ENCODE measurements around the gene TPBGL.

TPBGL gene

GRCh38 chr11:75245356-75246005, 4.9 kb downstream of the TPBGL start:
- Mint-ChIP-seq H3K36me3 (no peaks in the 10 kb centered on the region), H3K27me3 (peaks cover 81% of the 10 kb centered on the region), H3K4me1 (peaks cover 9% of the 10 kb centered on the region), H3K9me3 (no peaks in the 10 kb centered on the region), H3K4me3 (no peak overlapping the region), H3K27ac (no peak overlapping the region)
- CTCF ChIA-PET = interaction anchor here (0.6 to 9.6 kb wide), 11 partner anchors 24 to 317 kb away, joined by 3 to 273 read pairs (median 4); no protein-coding TSS in a partner anchor
- no peak for DNase-seq

- Mint-ChIP-seq H3K4me3 (no peak overlapping the region), H3K9me3 (no peaks in the 10 kb centered on the region), H3K27me3 (peaks cover 81% of the 10 kb centered on the region), H3K4me1 (peaks cover 9% of the 10 kb centered on the region), H3K27ac (no peak overlapping the region), H3K36me3 (no peaks in the 10 kb centered on the region)
- DNase-seq = no peak
- CTCF ChIA-PET = interaction anchor here (1.1 to 9.6 kb wide), 5 partner anchors 25 to 318 kb away, joined by 3 to 273 read pairs (median 48); no protein-coding TSS in a partner anchor
Measured at GRCh38 chr11:75246006-75246670, 5.6 kb downstream of the TPBGL start.

DNA sequence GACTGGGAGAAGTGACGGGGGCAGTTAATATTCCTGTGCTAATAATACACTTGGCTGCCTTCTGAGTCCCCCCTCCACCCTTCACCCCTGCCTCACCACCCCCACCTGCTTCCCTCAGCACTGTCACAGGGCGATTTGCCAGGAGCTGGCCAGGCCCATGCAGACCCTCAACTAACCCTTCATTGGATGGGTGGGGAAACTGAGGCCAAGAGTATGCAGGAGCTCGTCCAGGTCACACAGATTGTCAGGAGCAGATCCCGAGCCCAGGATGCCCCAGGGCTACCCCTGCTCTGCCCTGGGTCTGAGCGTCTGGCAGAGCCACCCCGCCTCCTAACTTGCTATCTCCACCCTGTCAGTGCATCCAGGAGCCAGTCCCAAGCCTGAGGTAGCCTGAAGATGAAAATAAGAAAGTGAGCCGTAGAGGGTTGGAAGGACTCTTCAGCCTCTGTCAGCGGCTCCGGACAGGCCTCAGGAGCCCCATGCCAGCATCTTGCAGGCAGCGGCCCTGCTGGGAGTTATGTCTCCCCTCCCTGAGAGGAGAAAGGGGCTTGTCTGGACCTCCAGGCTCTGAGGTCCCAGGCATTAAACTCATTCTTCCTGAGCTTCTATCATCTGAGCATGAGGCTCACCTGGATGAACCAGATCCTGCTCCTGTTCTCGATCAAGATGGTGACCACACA, 6.2 kb downstream of the TPBGL start:
- H3K9me3 Mint-ChIP-seq = no peaks in the 10 kb centered on the region
- H3K36me3 Mint-ChIP-seq = no peaks in the 10 kb centered on the region
- no peak overlapping the region for H3K27ac Mint-ChIP-seq
- CTCF ChIA-PET = interaction anchor here (0.7 to 9.6 kb wide), 5 partner anchors 24 to 319 kb away, joined by 3 to 273 read pairs (median 48); no protein-coding TSS in a partner anchor
- peaks cover 79% of the 10 kb centered on the region for H3K27me3 Mint-ChIP-seq
- no peak for DNase-seq
- H3K4me3 Mint-ChIP-seq = no peak overlapping the region
- peaks cover 9% of the 10 kb centered on the region for H3K4me1 Mint-ChIP-seq

DNA sequence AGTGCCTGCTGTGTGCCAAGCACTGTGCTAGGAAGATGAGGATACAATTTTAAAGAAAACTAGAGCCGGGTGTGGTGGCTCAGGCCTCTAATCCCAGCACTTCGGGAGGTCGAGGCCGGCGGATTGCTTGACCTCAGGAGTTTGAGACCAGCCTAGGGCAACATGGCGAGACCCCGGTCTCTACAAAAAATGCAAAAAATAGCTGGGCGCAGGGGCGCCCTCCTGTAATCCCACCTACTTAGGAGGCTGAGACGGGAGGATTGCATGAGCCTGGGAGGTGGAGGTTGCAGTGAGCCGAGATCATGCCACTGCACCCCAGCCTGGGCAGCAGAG, 8.3 kb downstream of the TPBGL start:
- H3K27ac Mint-ChIP-seq = no peak overlapping the region
- DNase-seq = no peak
- H3K9me3 Mint-ChIP-seq = no peaks in the 10 kb centered on the region
- CTCF ChIA-PET = interaction anchor here (0.7 to 9.6 kb wide), 27 partner anchors 8 to 546 kb away, joined by 3 to 273 read pairs (median 5); partner anchors contain the start of gene NEU3
- H3K4me1 Mint-ChIP-seq = no peaks in the 10 kb centered on the region
- no peaks in the 10 kb centered on the region for H3K36me3 Mint-ChIP-seq
- peaks cover 58% of the 10 kb centered on the region for H3K27me3 Mint-ChIP-seq
- no peak overlapping the region for H3K4me3 Mint-ChIP-seq

DNA sequence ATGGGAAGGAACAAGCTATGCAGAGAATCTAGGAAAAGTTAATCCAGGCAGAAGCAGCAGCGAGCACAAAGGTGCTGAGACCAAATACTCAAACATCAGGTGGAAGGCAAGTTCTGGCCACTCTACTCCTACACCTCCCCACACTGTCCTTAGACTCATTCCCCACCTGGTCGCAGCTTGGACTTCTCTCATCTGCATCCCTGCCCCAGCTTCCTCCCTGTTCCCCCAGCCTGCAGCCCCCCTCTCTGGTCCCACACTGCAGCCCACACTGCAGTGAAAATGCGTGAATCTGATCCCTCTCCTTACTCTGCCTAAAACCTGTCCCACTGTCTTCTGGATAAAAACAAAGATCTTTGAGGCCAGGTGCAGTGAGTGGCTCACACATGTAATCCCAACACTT, 9.1 kb downstream of the TPBGL start:
- no peaks in the 10 kb centered on the region for H3K4me1 Mint-ChIP-seq
- CTCF ChIA-PET = interaction anchor here (0.9 to 9.6 kb wide), 12 partner anchors 12 to 547 kb away, joined by 3 to 273 read pairs (median 5); no protein-coding TSS in a partner anchor
- no peaks in the 10 kb centered on the region for H3K36me3 Mint-ChIP-seq
- H3K27me3 Mint-ChIP-seq = peaks cover 50% of the 10 kb centered on the region
- H3K9me3 Mint-ChIP-seq = no peaks in the 10 kb centered on the region
- DNase-seq = no peak
- H3K4me3 Mint-ChIP-seq = no peak overlapping the region
- no peak overlapping the region for H3K27ac Mint-ChIP-seq

DNA sequence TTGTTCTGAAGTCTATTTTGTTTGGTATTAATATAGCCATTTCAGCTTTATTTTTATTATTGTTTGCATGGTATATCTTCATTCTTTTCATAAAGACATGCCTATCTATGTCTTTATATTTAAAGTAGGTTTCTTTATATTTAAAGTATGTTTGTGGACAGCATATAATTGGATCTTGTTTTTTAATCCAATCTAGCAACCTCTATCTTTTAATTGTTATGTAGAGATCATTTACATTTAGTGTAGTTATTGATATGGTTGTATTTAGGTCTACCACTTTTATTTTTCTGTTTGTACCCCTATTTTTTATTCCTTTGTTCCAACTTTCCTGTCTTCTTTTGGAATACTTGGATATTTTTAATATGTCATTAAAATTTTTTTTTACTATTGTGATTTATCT, 13.8 kb downstream of the TPBGL start:
- H3K4me3 Mint-ChIP-seq = no peak overlapping the region
- peaks cover 45% of the 10 kb centered on the region for H3K27me3 Mint-ChIP-seq
- CTCF ChIA-PET = interaction anchor here (1.5 kb wide), 1 partner anchor 231 kb away, joined by 3 read pairs; no protein-coding TSS in a partner anchor
- no peaks in the 10 kb centered on the region for H3K4me1 Mint-ChIP-seq
- no peak for DNase-seq
- H3K36me3 Mint-ChIP-seq = no peaks in the 10 kb centered on the region
- no peak overlapping the region for H3K27ac Mint-ChIP-seq
- H3K9me3 Mint-ChIP-seq = no peaks in the 10 kb centered on the region

DNA sequence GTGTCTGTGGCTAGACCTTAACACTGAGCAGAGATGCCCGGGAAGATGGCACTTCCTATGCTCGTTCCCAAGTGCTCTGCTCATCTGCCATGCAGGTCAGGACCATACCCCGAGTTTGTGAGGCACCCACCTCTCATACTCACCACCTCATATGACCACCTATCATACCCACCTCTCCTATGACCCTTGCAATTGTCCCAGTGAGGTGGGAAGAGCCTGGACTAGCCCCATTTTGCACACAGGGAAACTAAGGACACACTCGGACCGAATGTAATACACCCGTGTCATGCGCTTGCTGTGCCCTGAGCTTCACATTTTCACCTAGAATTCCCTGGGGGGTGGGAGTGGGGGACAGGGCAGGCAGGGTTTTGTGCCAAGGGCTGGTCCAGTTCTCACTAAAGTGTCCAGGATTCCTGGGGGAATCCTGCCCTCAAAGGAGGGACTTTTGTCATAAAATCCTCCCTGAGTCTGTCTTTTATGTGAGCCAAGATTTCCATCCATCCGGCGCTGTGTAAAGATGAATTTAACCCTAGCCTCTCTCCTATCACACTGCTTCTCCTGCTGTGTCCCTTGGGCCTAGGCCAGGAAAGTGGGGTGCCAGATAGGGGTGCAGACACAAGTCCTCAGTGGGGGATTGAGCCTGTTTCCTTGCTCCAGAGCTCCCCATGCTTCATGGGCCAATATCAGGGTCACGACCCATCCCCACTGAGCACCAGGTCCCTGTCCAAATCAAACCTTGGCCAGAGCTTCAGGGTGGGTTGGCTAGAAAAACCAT, 20.0 kb downstream of the TPBGL start:
- Mint-ChIP-seq H3K4me3 (no peak overlapping the region), H3K36me3 (no peaks in the 10 kb centered on the region), H3K4me1 (peaks cover 43% of the 10 kb centered on the region), H3K27me3 (peaks cover 21% of the 10 kb centered on the region), H3K27ac (peak overlapping the region; percentile 80), H3K9me3 (no peaks in the 10 kb centered on the region)
- CTCF ChIA-PET = interaction anchor here (1.2 to 2.2 kb wide), 4 partner anchors 12 to 238 kb away, joined by 4 to 8 read pairs (median 5); no protein-coding TSS in a partner anchor
- no peak for DNase-seq

DNA sequence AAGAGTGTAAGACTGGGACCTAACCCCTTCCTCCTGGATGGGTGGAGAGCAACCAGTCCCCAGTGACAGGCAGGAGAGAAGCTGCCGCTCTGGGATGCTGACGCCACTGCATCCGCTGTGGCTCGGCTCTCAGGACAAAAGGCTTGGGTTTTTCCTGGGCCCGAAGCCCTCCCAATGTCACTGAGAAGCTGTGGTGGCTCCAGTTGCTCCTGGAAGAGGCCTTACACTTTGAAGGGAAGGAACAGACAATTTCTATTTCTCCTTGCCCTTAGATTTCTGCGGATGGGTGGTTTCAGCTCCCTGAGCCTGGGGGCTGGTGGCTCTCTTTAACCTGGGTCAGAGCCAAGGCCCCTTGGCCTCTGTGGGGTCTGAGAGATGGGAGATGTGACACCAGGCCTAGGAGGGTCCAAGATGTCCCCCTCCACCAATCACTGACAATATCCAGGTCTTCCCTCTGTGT, 21.4 kb downstream of the TPBGL start:
- Mint-ChIP-seq H3K36me3 (no peaks in the 10 kb centered on the region), H3K4me3 (no peak overlapping the region), H3K27me3 (peaks cover 15% of the 10 kb centered on the region), H3K4me1 (peaks cover 43% of the 10 kb centered on the region), H3K27ac (no peak overlapping the region), H3K9me3 (no peaks in the 10 kb centered on the region)
- CTCF ChIA-PET = interaction anchor here (1.2 to 2.2 kb wide), 4 partner anchors 9 to 121 kb away, joined by 3 to 8 read pairs (median 5); no protein-coding TSS in a partner anchor
- peak; percentile 19 for DNase-seq

DNA sequence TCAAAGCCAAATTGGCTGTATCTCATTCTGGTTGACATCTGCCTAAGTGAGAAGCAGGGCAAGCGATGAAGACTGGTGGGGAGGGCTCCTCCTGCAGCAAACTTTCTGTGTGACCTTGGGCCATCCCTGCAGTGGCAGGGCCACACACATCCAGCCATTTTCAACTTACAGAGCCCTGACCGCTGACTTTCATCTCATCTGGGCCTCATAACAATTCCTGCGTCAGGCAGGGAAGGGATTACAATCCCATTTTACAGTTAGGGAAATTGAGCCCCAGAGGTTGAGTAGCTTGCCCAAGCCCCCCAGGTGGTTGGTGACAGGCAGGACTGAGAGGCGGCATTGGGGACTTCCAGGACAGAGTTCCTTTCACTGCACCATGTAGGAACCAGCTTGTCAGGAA, 21.9 kb downstream of the TPBGL start:
- DNase-seq = no peak
- H3K36me3 Mint-ChIP-seq = no peaks in the 10 kb centered on the region
- CTCF ChIA-PET = interaction anchor here (1.2 to 2.7 kb wide), 5 partner anchors 8 to 122 kb away, joined by 3 to 8 read pairs (median 6); no protein-coding TSS in a partner anchor
- peak overlapping the region; percentile 61 for H3K27ac Mint-ChIP-seq
- H3K27me3 Mint-ChIP-seq = peaks cover 13% of the 10 kb centered on the region
- no peak overlapping the region for H3K4me3 Mint-ChIP-seq
- H3K4me1 Mint-ChIP-seq = peaks cover 43% of the 10 kb centered on the region
- H3K9me3 Mint-ChIP-seq = no peaks in the 10 kb centered on the region

GRCh38 chr11:75262961-75263852, 22.6 kb downstream of the TPBGL start:
- Mint-ChIP-seq H3K4me1 (peaks cover 43% of the 10 kb centered on the region), H3K4me3 (no peak overlapping the region), H3K27ac (no peak overlapping the region), H3K36me3 (no peaks in the 10 kb centered on the region), H3K9me3 (no peaks in the 10 kb centered on the region), H3K27me3 (peaks cover 5% of the 10 kb centered on the region)
- DNase-seq = peak; percentile 20
- CTCF ChIA-PET = interaction anchor here (1.1 to 2.7 kb wide), 5 partner anchors 12 to 123 kb away, joined by 3 to 8 read pairs (median 3); partner anchors contain the start of gene TPBGL

- H3K27me3 Mint-ChIP-seq = no peaks in the 10 kb centered on the region
- H3K36me3 Mint-ChIP-seq = no peaks in the 10 kb centered on the region
- DNase-seq = peak; percentile 44
- H3K9me3 Mint-ChIP-seq = no peaks in the 10 kb centered on the region
- H3K4me1 Mint-ChIP-seq = peaks cover 43% of the 10 kb centered on the region
- H3K27ac Mint-ChIP-seq = peak overlapping the region; percentile 2
- H3K4me3 Mint-ChIP-seq = no peak overlapping the region
- CTCF ChIA-PET = interaction anchor here (1.1 to 2.7 kb wide), 5 partner anchors 11 to 123 kb away, joined by 3 to 8 read pairs (median 3); partner anchors contain the start of gene TPBGL
Measured at GRCh38 chr11:75263944-75264349, 23.4 kb downstream of the TPBGL start.

DNA sequence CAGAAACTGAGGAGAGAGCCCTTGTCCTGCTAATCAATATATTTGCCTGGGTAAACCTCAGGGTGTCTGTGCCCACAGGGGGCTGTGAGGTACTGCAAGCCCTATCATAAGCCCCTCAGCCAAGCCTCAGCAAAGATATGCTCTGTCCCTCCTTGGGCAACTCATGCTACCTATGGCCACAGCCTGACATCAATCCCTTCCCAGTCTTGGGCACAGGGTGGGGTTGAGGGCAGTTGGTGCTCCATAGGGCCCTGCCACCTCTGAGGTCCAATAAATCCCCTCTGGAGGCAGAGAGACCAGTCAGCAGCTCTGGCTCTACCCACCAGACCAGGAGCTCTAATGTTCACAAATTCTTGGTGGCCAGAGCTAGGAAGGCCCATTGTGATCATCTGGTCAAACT, 23.8 kb downstream of the TPBGL start:
- peak overlapping the region; percentile 55 for H3K27ac Mint-ChIP-seq
- H3K27me3 Mint-ChIP-seq = no peaks in the 10 kb centered on the region
- no peaks in the 10 kb centered on the region for H3K36me3 Mint-ChIP-seq
- peak; percentile 11 for DNase-seq
- H3K9me3 Mint-ChIP-seq = no peaks in the 10 kb centered on the region
- H3K4me3 Mint-ChIP-seq = no peak overlapping the region
- peaks cover 43% of the 10 kb centered on the region for H3K4me1 Mint-ChIP-seq
- CTCF ChIA-PET = interaction anchor here (1.2 to 2.7 kb wide), 4 partner anchors 11 to 124 kb away, joined by 3 to 8 read pairs (median 4); partner anchors contain the start of gene TPBGL
